Neural progenitor cell (in vitro differentiated cells): ENCODE data around the gene EMC8. TPM values are rescaled to one million over a fixed set of nuclear protein-coding genes. Genes with fewer than 3 reads are reported as not detected.

Source experiments
- DNase-seq: peaks from one replicate; pipeline ENCODE4 v3.0.0-alpha.2; 2016; ENCODE audit warnings: low spot score
- H2AFZ ChIP-seq: fragments of 200-600 bp; sonication (generic); replicated peaks from 2 replicates; pipeline ENCODE4 v1.6.1; 2016; ENCODE audit warnings: antibody characterized with exemption
- H3F3A ChIP-seq: fragments of 200-600 bp; sonication (generic); 2 replicates; pipeline ENCODE4 v1.6.1; 2016; ENCODE audit warnings: antibody characterized with exemption, low read depth
- H3K27ac ChIP-seq: fragments of 200-600 bp; sonication (generic); 2 replicates; pipeline ENCODE4 v1.5.1; 2016; ENCODE audit warnings: mild to moderate bottlenecking
- H3K27me3 ChIP-seq: fragments of 200-600 bp; sonication (generic); 2 replicates; pipeline ENCODE4 v1.6.1; 2016; ENCODE audit warnings: mild to moderate bottlenecking, moderate library complexity
- H3K36me3 ChIP-seq: fragments of 200-600 bp; sonication (generic); 2 replicates; pipeline ENCODE4 v1.5.1; 2016
- H3K4me1 ChIP-seq: fragments of 200-600 bp; sonication (generic); 2 replicates; pipeline ENCODE4 v1.6.1; 2016; ENCODE audit warnings: mixed run types
- H3K4me2 ChIP-seq: fragments of 200-600 bp; sonication (generic); 2 replicates; pipeline ENCODE4 v1.6.1; 2016
- H3K4me3 ChIP-seq: fragments of 200-600 bp; sonication (generic); 2 replicates; pipeline ENCODE4 v1.5.1; 2016
- H3K79me2 ChIP-seq: fragments of 200-600 bp; sonication (generic); 2 replicates; pipeline ENCODE4 v1.6.1; 2016; ENCODE audit warnings: low read depth
- H3K9ac ChIP-seq: fragments of 200-600 bp; sonication (generic); 2 replicates; pipeline ENCODE4 v1.6.1; 2016
- H3K9me3 ChIP-seq: fragments of 200-600 bp; sonication (generic); 2 replicates; pipeline ENCODE4 v1.5.1; 2016; ENCODE audit warnings: low read depth
- H4K20me1 ChIP-seq: fragments of 200-600 bp; sonication (generic); 2 replicates; pipeline ENCODE4 v1.6.1; 2016; ENCODE audit warnings: low read depth
- H3K27ac Mint-ChIP-seq: 3 replicates; pipeline ENCODE4 v1.8.0; 2021; ENCODE audit warnings: mixed read lengths
- H3K27me3 Mint-ChIP-seq: 2 replicates; pipeline ENCODE4 v1.8.0; 2022; ENCODE audit warnings: low read depth, mild to moderate bottlenecking, inconsistent platforms, moderate library complexity, mixed read lengths; ENCODE audit not compliant: insufficient read depth
- H3K36me3 Mint-ChIP-seq: 3 replicates; pipeline ENCODE4 v1.8.0; 2021; ENCODE audit warnings: mixed read lengths
- H3K4me1 Mint-ChIP-seq: 3 replicates; pipeline ENCODE4 v1.8.0; 2021; ENCODE audit warnings: mixed read lengths
- H3K4me3 Mint-ChIP-seq: 3 replicates; pipeline ENCODE4 v1.8.0; 2021; ENCODE audit warnings: mild to moderate bottlenecking, moderate library complexity, mixed read lengths
- H3K9me3 Mint-ChIP-seq: 3 replicates; pipeline ENCODE4 v1.8.0; 2020; ENCODE audit warnings: mixed read lengths
- CTCF ChIP-seq: fragments of 200-600 bp; sonication (generic); IDR thresholded peaks from 2 replicates; pipeline ENCODE4 v1.5.1; 2017; ENCODE audit warnings: antibody characterized with exemption, mild to moderate bottlenecking
- EZH2 ChIP-seq: fragments of 200-600 bp; sonication (generic); IDR thresholded peaks from 2 replicates; pipeline ENCODE4 v1.6.1; 2017; ENCODE audit warnings: antibody characterized with exemption, mild to moderate bottlenecking, moderate library complexity
- EZH2phosphoT487 ChIP-seq: fragments of 200-600 bp; sonication (generic); IDR thresholded peaks from 2 replicates; pipeline ENCODE4 v1.6.1; 2017; ENCODE audit warnings: antibody characterized with exemption
- total RNA-seq: library from RNA; depleted of rRNA; stranded (reverse); fragments of >200 nt; gene quantifications from 2 replicates; pipeline ENCODE4 v1.2.3, GENCODE V29; 2015; ENCODE audit warnings: low replicate concordance

The EMC8 gene
- total RNA-seq, 1 donor from 2014 or later = 25.1 TPM

GRCh38 chr16:85752511-85753420 lies 46.6 kb downstream of the EMC8 start:
- H3K9ac ChIP-seq = no peak overlapping the region
- Mint-ChIP-seq H3K27me3 (peaks cover 19% of the 10 kb centered on the region), H3K27ac (no peak overlapping the region), H3K4me1 (peaks cover 17% of the 10 kb centered on the region), H3K4me3 (no peak overlapping the region), H3K36me3 (no peaks in the 10 kb centered on the region), H3K9me3 (no peaks in the 10 kb centered on the region)
- no peak overlapping the region for H3K27ac ChIP-seq
- H3F3A ChIP-seq = peaks cover 18% of the 10 kb centered on the region
- H3K4me2 ChIP-seq = no peak overlapping the region
- peaks cover 22% of the 10 kb centered on the region for H3K4me1 ChIP-seq
- peaks cover 17% of the 10 kb centered on the region for H4K20me1 ChIP-seq
- H3K27me3 ChIP-seq = peaks cover 50% of the 10 kb centered on the region
- no peaks in the 10 kb centered on the region for H3K79me2 ChIP-seq
- TF ChIP-seq EZH2phosphoT487 (no peak), CTCF (peak; percentile 47)
- no peak overlapping the region for H3K4me3 ChIP-seq
- H2AFZ ChIP-seq = no peak overlapping the region
- no peaks in the 10 kb centered on the region for H3K36me3 ChIP-seq
- DNase-seq = peak; percentile 78
- no peaks in the 10 kb centered on the region for H3K9me3 ChIP-seq

- peaks cover 18% of the 10 kb centered on the region for H3F3A ChIP-seq
- Mint-ChIP-seq H3K27me3 (peaks cover 19% of the 10 kb centered on the region), H3K4me1 (peaks cover 17% of the 10 kb centered on the region), H3K9me3 (no peaks in the 10 kb centered on the region), H3K27ac (no peak overlapping the region), H3K4me3 (peak overlapping the region; percentile 70), H3K36me3 (no peaks in the 10 kb centered on the region)
- H3K27ac ChIP-seq = no peak overlapping the region
- TF ChIP-seq EZH2phosphoT487 (no peak), CTCF (no peak), EZH2 (peak; percentile 29)
- peaks cover 17% of the 10 kb centered on the region for H4K20me1 ChIP-seq
- no peak overlapping the region for H3K4me3 ChIP-seq
- no peaks in the 10 kb centered on the region for H3K36me3 ChIP-seq
- no peak for DNase-seq
- H3K27me3 ChIP-seq = peaks cover 50% of the 10 kb centered on the region
- H3K4me1 ChIP-seq = peaks cover 25% of the 10 kb centered on the region
- peak overlapping the region; percentile 84 for H3K4me2 ChIP-seq
- H2AFZ ChIP-seq = no peak overlapping the region
- H3K9ac ChIP-seq = no peak overlapping the region
- H3K9me3 ChIP-seq = no peaks in the 10 kb centered on the region
- H3K79me2 ChIP-seq = no peaks in the 10 kb centered on the region
Observed at GRCh38 chr16:85751698-85752501, 47.4 kb downstream of the EMC8 start.

- Histone ChIP-seq H3K27me3 (peaks cover 50% of the 10 kb centered on the region), H3K9ac (no peak within 1 kb of the TSS), H4K20me1 (peaks cover 17% of the 10 kb centered on the region), H3F3A (peaks cover 18% of the 10 kb centered on the region), H3K4me1 (peaks cover 29% of the 10 kb centered on the region), H3K4me2 (peak within 1 kb of the TSS; percentile 84), H3K4me3 (peak within 1 kb of the TSS; percentile 71), H3K36me3 (no peaks in the 10 kb centered on the region), H3K27ac (no peak within 1 kb of the TSS), H3K9me3 (no peaks in the 10 kb centered on the region), H3K79me2 (no peaks in the 10 kb centered on the region), H2AFZ (peak within 1 kb of the TSS; percentile 92)
- H3K9me3 Mint-ChIP-seq = no peaks in the 10 kb centered on the region
- no peak within 1 kb of the TSS for H3K27ac Mint-ChIP-seq
- TF ChIP-seq EZH2phosphoT487 (no peak), EZH2 (peak; percentile 22)
- peaks cover 19% of the 10 kb centered on the region for H3K27me3 Mint-ChIP-seq
- H3K4me3 Mint-ChIP-seq = peak within 1 kb of the TSS; percentile 87
- H3K36me3 Mint-ChIP-seq = no peaks in the 10 kb centered on the region
- H3K4me1 Mint-ChIP-seq = peaks cover 13% of the 10 kb centered on the region
- peak; percentile 82 for DNase-seq
Observed at GRCh38 chr16:85750827-85751697, 48.3 kb downstream of the EMC8 start, which contains the start of gene C16orf74. Gene C16orf74 (minus strand): TSS chr16:85751096. CDS start chr16:85735217, 15,879 bp downstream.
